Stomach (tissue), 4 donors: ENCODE results near the gene POLE2.
"Not testable (repeated sequence)": the region's sequence is repeated elsewhere in the genome, so short reads cannot be mapped to it uniquely, and the experiment has no call there.

Experiments used
- POLR2AphosphoS5 ChIP-seq, 3 donors: sonication (generic); formaldehyde crosslinking; IDR thresholded peaks; one replicate each; pipeline ENCODE4 v1.6.1; 2016; ENCODE audit warnings: antibody characterized with exemption in 3 of 3
- TF ChIP-seq, protein P1 (sequence below), 7 experiments: fragments of 450-650 bp in 4 of 7; fragments of 200-600 bp in 3 of 7; sonication (generic) in 3 of 7; IDR thresholded peaks; one replicate each; pipeline ENCODE4 v1.5.1; 2016 to 2019; ENCODE audit warnings: antibody characterized with exemption in 7 of 7, control low read depth in 2 of 7, mild to moderate bottlenecking in 1 of 7

DNA sequence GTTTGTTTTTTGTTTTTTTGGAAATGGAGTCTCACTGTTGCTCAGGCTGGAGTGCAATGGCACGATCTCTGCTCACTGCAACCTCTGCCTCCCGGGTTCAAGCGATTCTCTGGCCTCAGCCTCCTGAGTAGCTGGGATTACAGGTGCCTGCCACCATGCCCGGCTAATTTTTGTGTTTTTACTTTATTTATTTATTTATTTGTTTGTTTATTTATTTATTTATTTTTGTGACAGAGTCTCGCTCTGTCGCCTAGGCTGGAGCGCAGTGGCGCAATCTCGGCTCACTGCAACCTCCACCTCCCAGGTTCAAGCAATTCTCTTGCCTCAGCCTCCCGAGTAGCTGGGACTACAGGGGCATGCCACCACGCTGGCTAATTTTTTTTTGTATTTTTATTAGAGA is 23.0 kb upstream of the POLE2 start:
- TF ChIP-seq, protein P1, sequence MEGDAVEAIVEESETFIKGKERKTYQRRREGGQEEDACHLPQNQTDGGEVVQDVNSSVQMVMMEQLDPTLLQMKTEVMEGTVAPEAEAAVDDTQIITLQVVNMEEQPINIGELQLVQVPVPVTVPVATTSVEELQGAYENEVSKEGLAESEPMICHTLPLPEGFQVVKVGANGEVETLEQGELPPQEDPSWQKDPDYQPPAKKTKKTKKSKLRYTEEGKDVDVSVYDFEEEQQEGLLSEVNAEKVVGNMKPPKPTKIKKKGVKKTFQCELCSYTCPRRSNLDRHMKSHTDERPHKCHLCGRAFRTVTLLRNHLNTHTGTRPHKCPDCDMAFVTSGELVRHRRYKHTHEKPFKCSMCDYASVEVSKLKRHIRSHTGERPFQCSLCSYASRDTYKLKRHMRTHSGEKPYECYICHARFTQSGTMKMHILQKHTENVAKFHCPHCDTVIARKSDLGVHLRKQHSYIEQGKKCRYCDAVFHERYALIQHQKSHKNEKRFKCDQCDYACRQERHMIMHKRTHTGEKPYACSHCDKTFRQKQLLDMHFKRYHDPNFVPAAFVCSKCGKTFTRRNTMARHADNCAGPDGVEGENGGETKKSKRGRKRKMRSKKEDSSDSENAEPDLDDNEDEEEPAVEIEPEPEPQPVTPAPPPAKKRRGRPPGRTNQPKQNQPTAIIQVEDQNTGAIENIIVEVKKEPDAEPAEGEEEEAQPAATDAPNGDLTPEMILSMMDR (IDR thresholded peaks at IDR 0.05), result not testable (repeated sequence)
- not testable (repeated sequence) for TF ChIP-seq POLR2AphosphoS5 (IDR thresholded peaks at IDR 0.05)
